ENCODE results near the gene PRR22.

PRR22 gene

GRCh38 chr19:5803752-5804515 lies 19.4 kb upstream of the PRR22 start:
- no peak for TF ChIP-seq ZFX (IDR thresholded peaks at IDR 0.05)
- peak; percentile 100 for TF ChIP-seq CTCF (conservative IDR thresholded peaks at IDR 0.05)
- H3K27ac ChIP-seq = peak overlapping the region; percentile 23

DNA sequence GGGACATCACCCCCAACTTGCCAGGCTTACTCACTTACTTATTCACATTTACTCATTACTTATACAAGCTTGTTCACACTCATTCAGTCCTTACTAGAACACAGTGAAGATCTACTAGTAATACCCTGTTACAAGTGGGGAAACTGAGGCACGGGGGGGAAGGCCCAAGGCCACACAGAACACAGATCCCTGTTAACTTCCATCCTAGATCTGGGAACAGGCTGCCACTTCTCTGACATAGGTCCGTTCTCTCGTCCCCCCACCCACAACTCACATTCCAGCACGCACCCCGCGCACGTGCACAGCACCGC lies 18.9 kb upstream of the PRR22 start:
- TF ChIP-seq CTCF (conservative IDR thresholded peaks at IDR 0.05) (no peak), ZFX (IDR thresholded peaks at IDR 0.05) (no peak)
- peak overlapping the region; percentile 23 for H3K27ac ChIP-seq

DNA sequence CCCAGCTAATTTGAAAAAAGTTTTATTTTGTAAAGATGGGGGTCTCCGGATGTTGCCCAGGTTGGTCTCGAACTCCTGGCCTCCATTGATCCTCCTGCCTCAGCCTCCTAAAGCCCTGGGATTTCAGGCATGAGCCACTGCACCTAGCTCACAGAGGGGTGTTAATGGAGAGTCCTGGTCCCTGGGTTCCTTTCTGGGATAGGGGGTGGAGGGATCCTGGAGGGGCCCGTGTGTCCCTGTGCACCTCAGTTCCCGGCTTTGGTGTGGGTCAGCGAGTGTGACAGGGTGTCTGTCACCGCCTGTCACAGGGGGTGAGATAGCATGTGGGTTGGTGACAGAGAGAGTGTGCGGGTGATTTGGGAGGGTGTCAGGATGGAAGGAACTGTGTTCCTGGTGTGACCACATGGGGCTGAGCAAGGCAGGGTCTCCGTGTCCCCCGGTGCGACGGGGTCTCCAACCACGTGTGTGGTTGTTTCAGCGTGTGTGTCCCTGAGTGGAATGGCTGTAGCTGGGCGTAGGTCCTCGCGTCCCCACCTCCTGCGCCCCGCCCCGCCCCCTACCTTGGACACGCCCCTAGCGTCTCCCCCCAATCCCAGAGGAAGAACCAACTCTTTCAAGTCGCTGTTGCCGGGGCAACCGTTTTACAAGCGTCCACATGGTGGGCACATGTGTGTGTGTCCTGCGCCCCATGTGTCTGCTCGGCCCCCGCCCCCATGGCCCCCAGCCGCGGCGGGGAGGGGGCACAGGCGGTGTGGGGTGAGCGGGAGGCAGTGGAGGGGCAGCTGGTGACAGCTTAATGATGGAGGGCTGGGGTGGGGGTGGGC lies 17.5 kb upstream of the PRR22 start:
- TF ChIP-seq CTCF (conservative IDR thresholded peaks at IDR 0.05) = no peak
- TF ChIP-seq ZFX (IDR thresholded peaks at IDR 0.05) = no peak

DNA sequence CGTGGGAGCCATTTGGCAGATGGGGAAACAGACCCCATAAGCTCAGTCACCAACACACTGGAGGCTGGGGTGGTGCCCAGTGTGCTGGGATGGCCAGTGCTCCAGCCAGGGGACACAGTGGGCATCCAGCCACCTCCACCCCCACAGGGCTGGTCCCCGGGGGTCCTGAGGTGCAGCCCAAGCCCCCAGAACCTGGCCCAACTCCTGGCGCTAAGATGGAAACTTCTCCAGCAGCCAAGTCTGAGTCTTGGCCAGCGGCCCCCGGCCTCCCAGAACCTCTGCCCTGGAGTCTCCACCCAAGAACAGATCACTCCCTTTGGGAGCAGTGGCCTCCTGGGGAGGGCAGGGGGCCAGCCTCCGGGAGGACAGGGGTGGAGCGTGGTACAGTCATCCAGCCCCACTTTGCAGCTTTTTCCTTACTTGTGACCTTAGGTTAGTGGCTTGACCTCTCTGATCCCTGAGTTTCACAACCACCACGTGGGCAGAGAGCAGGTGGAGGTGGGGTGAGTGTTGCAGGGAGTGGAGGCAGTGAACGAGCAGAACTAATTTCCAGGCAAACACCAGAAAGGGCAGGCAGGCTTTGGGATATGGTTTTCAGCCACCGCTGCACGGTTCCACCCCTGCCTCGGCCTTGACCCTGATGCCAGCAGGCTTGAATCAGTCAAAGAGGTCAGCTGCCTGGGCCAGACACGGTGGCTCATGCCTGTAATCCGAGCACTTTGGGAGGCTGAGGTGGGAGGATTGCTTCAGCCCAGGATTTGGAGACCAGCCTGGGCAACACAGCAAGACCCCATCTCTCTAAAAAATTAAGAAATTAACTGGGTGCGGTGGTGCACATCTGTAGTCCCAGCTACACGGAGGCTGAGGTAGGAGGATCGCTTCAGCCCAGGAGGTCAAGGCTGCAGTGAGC lies 16.1 kb upstream of the PRR22 start:
- no peak overlapping the region for H3K27ac ChIP-seq
- TF ChIP-seq CTCF (conservative IDR thresholded peaks at IDR 0.05) (no peak), ZFX (IDR thresholded peaks at IDR 0.05) (no peak)

More for the DNA sequence above, 17.5 kb upstream of the PRR22 start:
- H3K27ac ChIP-seq = no peak overlapping the region

DNA sequence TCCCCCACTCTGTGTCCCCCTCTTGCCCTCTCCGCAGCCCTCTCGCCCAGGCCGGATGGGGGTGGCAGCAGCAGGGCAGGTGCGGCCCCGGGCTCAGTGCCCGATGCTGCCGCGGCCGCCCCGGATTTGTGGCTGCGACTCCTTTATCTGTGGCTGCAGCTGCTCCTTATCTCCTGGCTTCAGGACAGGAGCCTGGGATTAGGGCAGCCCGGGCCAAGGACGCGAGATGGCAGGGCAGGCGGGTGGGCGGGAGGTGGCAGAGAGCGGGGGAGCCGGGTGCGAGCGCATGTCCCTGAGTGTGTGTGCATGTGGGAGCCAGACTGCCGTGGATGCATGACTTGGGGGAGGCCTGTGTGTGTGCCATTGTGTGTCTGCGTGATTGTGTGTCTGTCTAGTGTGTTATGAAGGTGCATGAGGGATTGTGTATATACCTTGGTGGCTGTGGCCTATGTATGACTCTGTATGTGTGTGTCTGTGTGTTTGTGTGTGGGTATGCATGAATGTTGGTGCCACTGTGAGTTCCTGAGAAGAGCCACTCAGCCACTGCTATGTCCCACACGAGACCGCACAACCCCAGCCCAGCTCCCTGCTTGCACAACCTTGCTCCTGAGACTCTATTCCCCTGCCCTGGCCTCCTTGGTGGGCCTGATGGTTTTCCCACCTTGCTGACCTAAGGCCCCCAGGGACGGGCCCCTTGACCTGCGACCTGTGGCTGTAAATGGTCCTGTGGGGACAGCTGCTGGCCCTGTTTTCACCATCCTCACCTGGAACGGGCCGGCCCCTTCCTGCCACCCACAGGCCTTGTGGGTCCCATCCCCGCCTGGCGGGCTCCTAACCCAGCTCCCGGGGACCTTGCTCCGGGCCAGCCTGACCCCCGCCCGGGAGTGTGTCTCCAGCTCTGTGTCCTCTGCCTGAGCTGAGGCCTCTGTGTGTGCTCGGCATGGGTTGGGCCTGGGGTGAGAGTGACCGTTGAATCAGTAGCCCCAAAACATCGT lies 15.0 kb upstream of the PRR22 start:
- no peak for TF ChIP-seq CTCF (conservative IDR thresholded peaks at IDR 0.05)
- no peak for TF ChIP-seq ZFX (IDR thresholded peaks at IDR 0.05)
- no peak overlapping the region for H3K27ac ChIP-seq

- TF ChIP-seq CTCF (conservative IDR thresholded peaks at IDR 0.05) (no peak), ZFX (IDR thresholded peaks at IDR 0.05) (no peak)
These were observed 13.7 kb upstream of the PRR22 start for GRCh38 chr19:5798244-5798643.

More at GRCh38 chr19:5798244-5798643, 13.7 kb upstream of the PRR22 start:
- H3K27ac ChIP-seq = no peak overlapping the region
